GM10248 (cell line): ENCODE data around the gene VWA5B2.

Experiments
- CTCF ChIA-PET: fragments of 300-600 bp; sonication (Branson Sonifier 250); formaldehyde crosslinking; extraction: SDS; loops from one replicate; lab custom pipeline; 2021; ENCODE audit warnings: antibody characterized with exemption; lab: Yijun Ruan, JAX
- POLR2A ChIA-PET: fragments of 350-650 bp; sonication (Branson Sonifier 250); formaldehyde crosslinking; extraction: SDS; loops from one replicate; lab custom pipeline; 2020; ENCODE audit warnings: antibody characterized with exemption; lab: Yijun Ruan, JAX
- DNase-seq: peaks from one replicate; pipeline ENCODE4 v3.0.0; 2012; ENCODE audit errors: extremely low spot score
- CTCF ChIP-seq: IDR thresholded peaks from 2 replicates; pipeline ENCODE4 v1.5.1; 2012; ENCODE audit warnings: mild to moderate bottlenecking, low read depth; ENCODE audit errors: extremely low read depth, missing control alignments, control extremely low read depth

The VWA5B2 gene

GRCh38 chr3:184241447-184242296, 12.3 kb downstream of the VWA5B2 start:
- TF ChIP-seq CTCF = peak; percentile 49
- DNase-seq = peak; percentile 48
- ChIA-PET CTCF (interaction anchor here (0.8 to 7.8 kb wide), 14 partner anchors 10 to 346 kb away, joined by 3 to 98 read pairs (median 4); partner anchors contain the start of genes ABCC5 and VWA5B2), POLR2A (no interaction called here)

GRCh38 chr3:184242297-184242685, 12.9 kb downstream of the VWA5B2 start:
- POLR2A ChIA-PET = no interaction called here
- CTCF ChIA-PET = interaction anchor here (1.2 to 7.8 kb wide), 10 partner anchors 10 to 346 kb away, joined by 3 to 98 read pairs (median 4); partner anchors contain the start of gene VWA5B2
- DNase-seq = no peak
- no peak for TF ChIP-seq CTCF

- peak; percentile 86 for DNase-seq
- POLR2A ChIA-PET = no interaction called here
- TF ChIP-seq CTCF = no peak
- CTCF ChIA-PET = interaction anchor here (0.8 to 7.1 kb wide), 8 partner anchors 9 to 351 kb away, joined by 3 to 70 read pairs (median 7); partner anchors contain the start of gene VWA5B2
Measured at GRCh38 chr3:184248454-184249411, 19.3 kb downstream of the VWA5B2 start, which contains the start of gene ALG3. TSS of gene ALG3 (minus strand) at chr3:184248962. CDS start at chr3:184248940, 22 bp downstream.

- ChIA-PET POLR2A (no interaction called here), CTCF (interaction anchor here (0.6 to 7.1 kb wide), 36 partner anchors 9 to 365 kb away, joined by 3 to 70 read pairs (median 3); partner anchors contain the start of genes PARL and VWA5B2)
- no peak for TF ChIP-seq CTCF
- peak; percentile 95 for DNase-seq
Measured at GRCh38 chr3:184249412-184250166, 20.2 kb downstream of the VWA5B2 start, which contains the start of gene EEF1AKMT4. TSS of gene EEF1AKMT4 (plus strand) at chr3:184249672. CDS start at chr3:184249695, 23 bp downstream.

GRCh38 chr3:184250167-184250828, 20.9 kb downstream of the VWA5B2 start:
- peak; percentile 95 for TF ChIP-seq CTCF
- ChIA-PET CTCF (interaction anchor here (0.6 to 7.1 kb wide), 35 partner anchors 8 to 366 kb away, joined by 3 to 70 read pairs (median 3); partner anchors contain the start of genes CAMK2N2, PARL and VWA5B2), POLR2A (no interaction called here)
- DNase-seq = peak; percentile 91
